Spleen (tissue), 11 donors: ENCODE data around the gene WDR59. TPM values are rescaled to one million over a fixed set of nuclear protein-coding genes. Genes with fewer than 3 reads are reported as not detected.

Experiments used
- DNase-seq: peaks from one replicate; pipeline ENCODE4 v3.0.0-alpha.2; 2020
- H3K27ac ChIP-seq, 8 donors: fragments of 200-600 bp; sonication (generic) in 7 of 8; 1 replicate in 4 of 8; 2 replicates in 4 of 8; pipeline versions ENCODE4 v1.5.0 to v1.8.0; 2016 to 2021; ENCODE audit warnings: inconsistent platforms in 4 of 8, mild to moderate bottlenecking in 4 of 8, moderate library complexity in 1 of 8
- H3K27me3 ChIP-seq, 7 donors: fragments of 200-600 bp; sonication (generic) in 6 of 7; replicated peaks in 1 of 7; 1 replicate in 4 of 7; 2 replicates in 3 of 7; pipeline versions ENCODE4 v1.5.0 to v1.8.0; 2016 to 2021; ENCODE audit warnings: inconsistent platforms in 3 of 7, mild to moderate bottlenecking in 1 of 7
- H3K36me3 ChIP-seq, 6 donors: fragments of 200-600 bp; sonication (generic) in 5 of 6; 1 replicate in 4 of 6; 2 replicates in 2 of 6; pipeline versions ENCODE4 v1.5.0 to v1.8.0; 2016 to 2021; ENCODE audit warnings: inconsistent platforms in 2 of 6
- H3K4me1 ChIP-seq, 6 donors: fragments of 200-600 bp; sonication (generic) in 5 of 6; 1 replicate in 3 of 6; 2 replicates in 3 of 6; pipeline versions ENCODE4 v1.5.0 to v1.8.0; 2016 to 2021; ENCODE audit warnings: inconsistent platforms in 3 of 6
- H3K4me3 ChIP-seq, 8 donors: fragments of 200-600 bp; sonication (generic) in 7 of 8; 1 replicate in 4 of 8; 2 replicates in 4 of 8; pipeline versions ENCODE4 v1.5.0 to v1.8.0; 2016 to 2021; ENCODE audit warnings: inconsistent platforms in 4 of 8, mild to moderate bottlenecking in 4 of 8, moderate library complexity in 2 of 8
- H3K9me3 ChIP-seq, 8 donors: fragments of 200-600 bp; sonication (generic) in 7 of 8; 1 replicate in 4 of 8; 2 replicates in 4 of 8; pipeline versions ENCODE4 v1.5.0 to v1.8.0; 2016 to 2021; ENCODE audit warnings: inconsistent platforms in 4 of 8
- POLR2A ChIP-seq, 3 donors: fragments of 450-650 bp; IDR thresholded peaks; one replicate each; pipeline ENCODE4 v1.5.1; 2017; ENCODE audit warnings: antibody characterized with exemption in 3 of 3, mild to moderate bottlenecking in 1 of 3
- POLR2AphosphoS5 ChIP-seq, 3 donors: sonication (generic); formaldehyde crosslinking; IDR thresholded peaks; one replicate each; pipeline ENCODE4 v1.5.1; 2017; ENCODE audit warnings: antibody characterized with exemption in 3 of 3
- WGBS, 5 donors: extraction: QIAGEN DNeasy Blood & Tissue Kit in 3 of 5; methylation state at CpG; one replicate each; pipeline versions ENCODE4 v1.1.5 to v1.1.7; 2013 to 2018; 5-methylcytosine and 5-hydroxymethylcytosine counted together
- intact Hi-C: fragments of 100-400 bp; cut with DNase I; formaldehyde crosslinking; loops from one replicate; pipeline ENCODE4 v1.15.0; 2023; ENCODE audit warnings: low total_unique reads
- polyA plus RNA-seq, 3 donors: library from polyadenylated mRNA; stranded (reverse); fragments of 200-250 nt; gene quantifications; one replicate each; pipeline ENCODE4 v1.2.1, GENCODE V29; 2013
- total RNA-seq, 7 donors: library from RNA; depleted of rRNA in 3 of 7; stranded (reverse); fragments of >200 nt in 3 of 7; fragmentation: NEBNext Ultra II Directional in 4 of 7; extraction: Animal tissue kit (Norgen Biotek cat#: 25700) in 4 of 7; gene quantifications; one replicate each; pipeline versions ENCODE4 v1.1.0 to v1.2.1, GENCODE V29; 2016 to 2021
- TF ChIP-seq, protein P1 (sequence below), 11 experiments: fragments of 200-600 bp in 7 of 11; fragments of 450-650 bp in 4 of 11; sonication (generic) in 4 of 11; IDR thresholded peaks in 8 of 11; conservative IDR thresholded peaks in 3 of 11; 1 replicate in 7 of 11; 2 replicates in 4 of 11; pipeline versions ENCODE4 v1.4.0 to v1.8.0; 2016 to 2021; ENCODE audit warnings: antibody characterized with exemption in 11 of 11, inconsistent platforms in 4 of 11, mild to moderate bottlenecking in 1 of 11
- donor health status: healthy with polysubstance abuse.
- donor health status: DM: no; HTN: no; CAD: no; lungs with moderate emphysema.
- donor health status: DM: no; HTN: no; CAD: no.
- donor health status: Bipolar disorder and iron deficiency.
- donor health status: healthy.
- donor health status: DM: no; HTN: no; CAD: no.
- donor health status: DM: yes; HTN: yes; CAD: no.

WDR59 gene
- total and polyA plus RNA-seq, 10 donors, result 18.1 to 76.7 (median 46.4) TPM

DNA sequence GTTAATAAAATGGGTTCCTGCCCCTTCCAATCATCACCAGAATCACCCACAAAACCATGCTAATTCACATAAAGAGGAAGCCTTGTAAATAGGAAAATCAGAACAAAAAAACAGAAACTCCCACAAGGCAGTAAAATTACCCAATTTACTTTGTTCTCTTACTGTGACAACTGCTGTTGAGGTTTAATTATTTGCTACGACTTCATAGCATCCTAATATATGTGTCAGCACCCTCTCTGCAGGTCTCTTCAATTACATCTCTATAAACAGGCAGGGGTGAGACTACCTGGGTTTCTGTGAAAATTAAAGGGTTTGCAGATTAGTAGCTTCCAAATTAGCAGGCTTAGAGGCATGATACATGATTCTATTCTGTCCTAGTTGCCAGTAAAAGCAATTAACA lies 2.7 kb downstream of the WDR59 start:
- TF ChIP-seq, protein P1, sequence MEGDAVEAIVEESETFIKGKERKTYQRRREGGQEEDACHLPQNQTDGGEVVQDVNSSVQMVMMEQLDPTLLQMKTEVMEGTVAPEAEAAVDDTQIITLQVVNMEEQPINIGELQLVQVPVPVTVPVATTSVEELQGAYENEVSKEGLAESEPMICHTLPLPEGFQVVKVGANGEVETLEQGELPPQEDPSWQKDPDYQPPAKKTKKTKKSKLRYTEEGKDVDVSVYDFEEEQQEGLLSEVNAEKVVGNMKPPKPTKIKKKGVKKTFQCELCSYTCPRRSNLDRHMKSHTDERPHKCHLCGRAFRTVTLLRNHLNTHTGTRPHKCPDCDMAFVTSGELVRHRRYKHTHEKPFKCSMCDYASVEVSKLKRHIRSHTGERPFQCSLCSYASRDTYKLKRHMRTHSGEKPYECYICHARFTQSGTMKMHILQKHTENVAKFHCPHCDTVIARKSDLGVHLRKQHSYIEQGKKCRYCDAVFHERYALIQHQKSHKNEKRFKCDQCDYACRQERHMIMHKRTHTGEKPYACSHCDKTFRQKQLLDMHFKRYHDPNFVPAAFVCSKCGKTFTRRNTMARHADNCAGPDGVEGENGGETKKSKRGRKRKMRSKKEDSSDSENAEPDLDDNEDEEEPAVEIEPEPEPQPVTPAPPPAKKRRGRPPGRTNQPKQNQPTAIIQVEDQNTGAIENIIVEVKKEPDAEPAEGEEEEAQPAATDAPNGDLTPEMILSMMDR (IDR thresholded peaks at IDR 0.05 in 8 of 11, conservative IDR thresholded peaks at IDR 0.05 in 3 of 11), result no peak
- no peak for TF ChIP-seq POLR2A (IDR thresholded peaks at IDR 0.05)
- no peak for TF ChIP-seq POLR2AphosphoS5 (IDR thresholded peaks at IDR 0.05)
- Histone ChIP-seq H3K4me1 (peaks cover 3 to 35% (median 20%) of the 10 kb centered on the region in 6 donors), H3K4me3 (no peak overlapping the region), H3K27me3 (no peaks in the 10 kb centered on the region), H3K9me3 (no peaks in the 10 kb centered on the region), H3K36me3 (peaks cover 0 to 17% (median 7%) of the 10 kb centered on the region in 6 donors), H3K27ac (no peak overlapping the region)
- intact Hi-C loops, result no loop called here
- DNase-seq, result no peak
- 60 to 88% (median 79%) methylated on average over 1 of the region's 1 CpG for WGBS, 5 donors

DNA sequence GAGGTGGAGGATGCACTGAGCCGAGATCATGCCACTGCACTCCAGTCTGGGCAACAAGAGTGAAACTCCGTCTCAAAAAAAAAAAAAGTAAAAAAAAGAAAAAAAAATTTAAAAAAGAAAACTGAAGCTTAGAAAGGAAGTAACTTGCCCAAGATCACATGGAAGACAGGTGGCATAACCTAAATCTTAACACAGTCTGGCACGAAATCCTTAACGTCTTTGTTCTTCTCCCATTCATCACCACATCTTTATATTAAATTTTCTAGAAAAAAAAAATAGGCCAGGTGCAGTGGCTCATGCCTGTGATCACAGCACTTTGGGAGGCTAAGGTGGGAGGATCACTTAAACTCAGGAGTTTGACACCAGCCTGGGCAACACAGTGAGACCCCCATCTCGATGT lies 9.3 kb downstream of the WDR59 start:
- no peak overlapping the region for H3K4me3 ChIP-seq
- no peak overlapping the region for H3K27ac ChIP-seq

GRCh38 chr16:74973304-74973703 lies 11.6 kb downstream of the WDR59 start:
- no peaks in the 10 kb centered on the region for H3K4me1 ChIP-seq
- DNase-seq, result peak; percentile 15
- no peaks in the 10 kb centered on the region for H3K27me3 ChIP-seq
- H3K4me3 ChIP-seq, result no peak overlapping the region
- peaks cover 0 to 37% (median 8%) of the 10 kb centered on the region in 6 donors for H3K36me3 ChIP-seq
- intact Hi-C loops, result no loop called here
- TF ChIP-seq POLR2AphosphoS5 (IDR thresholded peaks at IDR 0.05) (no peak), POLR2A (IDR thresholded peaks at IDR 0.05) (no peak)
- TF ChIP-seq, protein P1 (IDR thresholded peaks at IDR 0.05 in 8 of 11, conservative IDR thresholded peaks at IDR 0.05 in 3 of 11), result no peak
- WGBS, 5 donors, result 87 to 98% (median 92%) methylated on average over 9 to 10 of the region's 10 CpGs
- no peaks in the 10 kb centered on the region for H3K9me3 ChIP-seq
- no peak overlapping the region for H3K27ac ChIP-seq

More for the DNA sequence above, 9.3 kb downstream of the WDR59 start:
- Histone ChIP-seq H3K9me3 (no peaks in the 10 kb centered on the region), H3K27me3 (no peaks in the 10 kb centered on the region), H3K4me1 (no peaks in the 10 kb centered on the region), H3K36me3 (peaks cover 0 to 42% (median 8%) of the 10 kb centered on the region in 6 donors)
- no peak for DNase-seq
- TF ChIP-seq POLR2AphosphoS5 (IDR thresholded peaks at IDR 0.05) (no peak), POLR2A (IDR thresholded peaks at IDR 0.05) (no peak)
- TF ChIP-seq, protein P1 (IDR thresholded peaks at IDR 0.05 in 8 of 11, conservative IDR thresholded peaks at IDR 0.05 in 3 of 11), result no peak
- intact Hi-C loops, result no loop called here
- 67 to 83% (median 75%) methylated on average over 5 of the region's 5 CpGs for WGBS, 5 donors

DNA sequence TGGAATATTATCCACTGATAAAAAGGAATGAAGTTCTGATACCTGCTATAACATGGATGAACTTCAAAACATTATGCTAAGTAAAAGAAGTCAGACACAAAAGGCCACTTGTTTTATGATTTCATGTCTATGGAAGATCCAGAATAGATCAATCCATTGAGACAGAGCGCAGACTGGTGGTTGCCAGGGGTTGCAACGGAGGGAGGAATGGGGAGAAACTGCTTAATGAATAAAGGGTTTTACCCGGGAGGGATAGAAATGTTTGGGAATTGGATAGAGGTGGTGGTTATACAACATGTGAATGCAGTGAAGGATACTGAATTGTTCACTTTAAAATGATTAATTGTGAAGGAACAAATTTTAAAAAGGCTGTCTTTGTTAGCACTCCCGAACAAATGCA lies 30.2 kb downstream of the WDR59 start:
- Histone ChIP-seq H3K27ac (no peak overlapping the region), H3K36me3 (peaks cover 0 to 92% (median 45%) of the 10 kb centered on the region in 6 donors), H3K4me3 (no peak overlapping the region), H3K27me3 (no peaks in the 10 kb centered on the region), H3K9me3 (no peaks in the 10 kb centered on the region), H3K4me1 (no peaks in the 10 kb centered on the region)
- intact Hi-C loops, result no loop called here
- 90 to 94% (median 93%) methylated on average over 4 of the region's 4 CpGs for WGBS, 5 donors
- TF ChIP-seq POLR2A (IDR thresholded peaks at IDR 0.05), result no peak
- TF ChIP-seq, protein P1 (IDR thresholded peaks at IDR 0.05 in 8 of 11, conservative IDR thresholded peaks at IDR 0.05 in 3 of 11), result no peak
- no peak for TF ChIP-seq POLR2AphosphoS5 (IDR thresholded peaks at IDR 0.05)
- DNase-seq, result no peak
